OCI-LY7 (cell line): Measurements from ENCODE around the gene RLF. TPM values are rescaled to one million over a fixed set of nuclear protein-coding genes. Genes with fewer than 3 reads are reported as not detected.

Experiments used
- BruUV-seq: library from RNA; stranded (reverse); fragments of 400-500 nt; replicated peaks from 2 replicates; lab custom pipeline; 2021; lab: Mats Ljungman, UMichigan
- CTCF ChIA-PET: fragments of 300-600 bp; sonication (Branson Sonifier 250); formaldehyde crosslinking; loops from one replicate; lab custom pipeline; 2022; ENCODE audit warnings: antibody characterized with exemption; ENCODE audit not compliant: unreplicated experiment; lab: Charles Lee
- POLR2A ChIA-PET: fragments of 300-600 bp; sonication (Branson Sonifier 250); formaldehyde crosslinking; loops from one replicate; lab custom pipeline; 2022; ENCODE audit warnings: antibody characterized with exemption; lab: Charles Lee
- DNase-seq: peaks from one replicate; pipeline ENCODE4 v3.0.0-alpha.2; 2015; ENCODE audit warnings: low spot score
- H2AFZ ChIP-seq: fragments of 200-600 bp; sonication (generic), shearing (Covaris generic); 2 replicates; pipeline ENCODE4 v1.6.1; 2014; ENCODE audit warnings: mild to moderate bottlenecking, antibody characterized with exemption, low read length, moderate library complexity
- H3K27ac ChIP-seq: fragments of 200-600 bp; sonication (generic); 2 replicates; pipeline ENCODE4 v1.5.1; 2014; ENCODE audit warnings: mixed run types, low read depth, mild to moderate bottlenecking, moderate library complexity, low read length, inconsistent platforms; ENCODE audit not compliant: poor library complexity, severe bottlenecking
- H3K36me3 ChIP-seq: fragments of 200-600 bp; sonication (generic); 2 replicates; pipeline ENCODE4 v1.6.1; 2014; ENCODE audit warnings: mild to moderate bottlenecking, antibody characterized with exemption, low read length, moderate library complexity, mixed read lengths; ENCODE audit not compliant: insufficient read depth
- H3K4me1 ChIP-seq: fragments of 200-600 bp; sonication (generic); 2 replicates; pipeline ENCODE4 v1.5.1; 2014; ENCODE audit warnings: mild to moderate bottlenecking, low read length; ENCODE audit not compliant: insufficient read depth, poor library complexity, severe bottlenecking
- H3K4me2 ChIP-seq: fragments of 200-600 bp; sonication (generic); 2 replicates; pipeline ENCODE4 v1.6.1; 2014; ENCODE audit warnings: mild to moderate bottlenecking, low read length
- H3K4me3 ChIP-seq: fragments of 200-600 bp; sonication (generic); 2 replicates; pipeline ENCODE4 v1.5.1; 2014; ENCODE audit warnings: mild to moderate bottlenecking, low read depth, low read length; ENCODE audit not compliant: poor library complexity, severe bottlenecking
- H3K79me2 ChIP-seq: fragments of 200-600 bp; sonication (generic); 2 replicates; pipeline ENCODE4 v1.6.1; 2016; ENCODE audit warnings: low read depth, mild to moderate bottlenecking, low read length, moderate library complexity, mixed read lengths; ENCODE audit not compliant: insufficient read depth
- H3K9me2 ChIP-seq: fragments of 200-600 bp; sonication (generic); 2 replicates; pipeline ENCODE4 v1.6.1; 2016; ENCODE audit warnings: mild to moderate bottlenecking, low read length, mixed read lengths; ENCODE audit not compliant: insufficient read depth
- H3K9me3 ChIP-seq: fragments of 200-600 bp; sonication (generic); 2 replicates; pipeline ENCODE4 v1.6.1; 2014; ENCODE audit warnings: mild to moderate bottlenecking, mixed run types, low read length, mixed read lengths
- H4K20me1 ChIP-seq: fragments of 200-600 bp; sonication (generic); 2 replicates; pipeline ENCODE4 v1.6.1; 2014; ENCODE audit warnings: mild to moderate bottlenecking, antibody characterized with exemption, low read length, moderate library complexity, mixed read lengths; ENCODE audit not compliant: insufficient read depth
- CTCF ChIP-seq: fragments of 200-600 bp; sonication (generic); conservative IDR thresholded peaks from 2 replicates; pipeline ENCODE4 v1.5.1; 2014; ENCODE audit warnings: mild to moderate bottlenecking, antibody characterized with exemption, low read length, moderate library complexity, mixed read lengths
- EZH2phosphoT487 ChIP-seq: fragments of 200-600 bp; sonication (generic); IDR thresholded peaks from 2 replicates; pipeline ENCODE4 v1.6.1; 2018; ENCODE audit warnings: low read depth, borderline replicate concordance, mild to moderate bottlenecking, mixed run types, antibody characterized with exemption, low read length, moderate library complexity, mixed read lengths
- intact Hi-C: fragments of 100-400 bp; cut with micrococcal nuclease; formaldehyde crosslinking; loops from one replicate; pipeline ENCODE4 v1.10.0; 2022; ENCODE audit not compliant: unreplicated experiment
- total RNA-seq, 2 experiments: library from RNA; depleted of rRNA in 1 of 2; stranded (reverse); fragments of >200 nt in 1 of 2; shearing (Covaris generic) in 1 of 2; gene quantifications; 2 replicates each; pipeline ENCODE4 v1.2.3, GENCODE V29; 2014 to 2022

RLF gene
- total RNA-seq, 2 experiments from 2014 or later: 16.9 to 22.5 TPM

GRCh38 chr1:40155135-40155534 is 6.1 kb upstream of the RLF start:
- Histone ChIP-seq H3K79me2 (no peaks in the 10 kb centered on the region), H2AFZ (no peak overlapping the region), H3K9me3 (no peaks in the 10 kb centered on the region), H3K9me2 (no peaks in the 10 kb centered on the region), H3K4me2 (no peak overlapping the region), H3K4me1 (peaks cover 42% of the 10 kb centered on the region), H3K36me3 (no peaks in the 10 kb centered on the region), H4K20me1 (no peaks in the 10 kb centered on the region), H3K27ac (no peak overlapping the region), H3K4me3 (no peak overlapping the region)
- BruUV-seq: no TSS peak
- CTCF ChIA-PET: interaction anchor here (0.9 kb wide), 1 partner anchor 160 kb away, joined by 3 read pairs; no protein-coding TSS in a partner anchor
- no peak for DNase-seq
- POLR2A ChIA-PET: interaction anchor here (0.6 to 1.4 kb wide), 4 partner anchors 9 to 1171 kb away, joined by 3 to 5 read pairs (median 3); no protein-coding TSS in a partner anchor
- intact Hi-C loops: no loop called here
- TF ChIP-seq CTCF (no peak), EZH2phosphoT487 (no peak)

GRCh38 chr1:40155910-40156309 is 5.3 kb upstream of the RLF start:
- H4K20me1 ChIP-seq: no peaks in the 10 kb centered on the region
- H3K79me2 ChIP-seq: no peaks in the 10 kb centered on the region
- CTCF ChIA-PET: no interaction called here
- no peak overlapping the region for H3K27ac ChIP-seq
- no peaks in the 10 kb centered on the region for H3K9me3 ChIP-seq
- peak overlapping the region; percentile 68 for H2AFZ ChIP-seq
- no peak for DNase-seq
- TF ChIP-seq EZH2phosphoT487 (no peak), CTCF (no peak)
- no peaks in the 10 kb centered on the region for H3K9me2 ChIP-seq
- intact Hi-C loops: no loop called here
- H3K4me3 ChIP-seq: no peak overlapping the region
- no TSS peak for BruUV-seq
- POLR2A ChIA-PET: interaction anchor here (0.6 to 0.7 kb wide), 2 partner anchors 216 to 1172 kb away, joined by 3 read pairs; no protein-coding TSS in a partner anchor
- no peaks in the 10 kb centered on the region for H3K36me3 ChIP-seq
- no peak overlapping the region for H3K4me2 ChIP-seq
- H3K4me1 ChIP-seq: peaks cover 48% of the 10 kb centered on the region

GRCh38 chr1:40160806-40161124 is 422 bp upstream of the RLF start:
- no peak for DNase-seq
- Histone ChIP-seq H4K20me1 (peaks cover 33% of the 10 kb centered on the region), H3K9me3 (no peaks in the 10 kb centered on the region), H3K27ac (peak overlapping the region; percentile 48), H3K4me3 (peak overlapping the region; percentile 76), H3K4me1 (peaks cover 33% of the 10 kb centered on the region), H2AFZ (peak overlapping the region; percentile 99), H3K36me3 (no peaks in the 10 kb centered on the region; the same call in 1 of the 2 replicates), H3K9me2 (no peaks in the 10 kb centered on the region), H3K79me2 (peaks cover 45% of the 10 kb centered on the region), H3K4me2 (peak overlapping the region; percentile 93)
- intact Hi-C loops: loop anchor here (2.0 kb wide), 1 partner anchor 96 kb away; no protein-coding TSS in a partner anchor
- ChIA-PET CTCF (no interaction called here), POLR2A (no interaction called here)
- BruUV-seq: TSS peak; percentile 100
- TF ChIP-seq CTCF: no peak
- TF ChIP-seq EZH2phosphoT487: no peak
